ENCODE results near the gene AUH.
A peak's percentile ranks its signal among the peaks of the same experiment; 100 is the strongest.
"Not testable (repeated sequence)": the region's sequence is repeated elsewhere in the genome, so short reads cannot be mapped to it uniquely, and the experiment has no call there.

The AUH gene, protein sequence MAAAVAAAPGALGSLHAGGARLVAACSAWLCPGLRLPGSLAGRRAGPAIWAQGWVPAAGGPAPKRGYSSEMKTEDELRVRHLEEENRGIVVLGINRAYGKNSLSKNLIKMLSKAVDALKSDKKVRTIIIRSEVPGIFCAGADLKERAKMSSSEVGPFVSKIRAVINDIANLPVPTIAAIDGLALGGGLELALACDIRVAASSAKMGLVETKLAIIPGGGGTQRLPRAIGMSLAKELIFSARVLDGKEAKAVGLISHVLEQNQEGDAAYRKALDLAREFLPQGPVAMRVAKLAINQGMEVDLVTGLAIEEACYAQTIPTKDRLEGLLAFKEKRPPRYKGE

DNA sequence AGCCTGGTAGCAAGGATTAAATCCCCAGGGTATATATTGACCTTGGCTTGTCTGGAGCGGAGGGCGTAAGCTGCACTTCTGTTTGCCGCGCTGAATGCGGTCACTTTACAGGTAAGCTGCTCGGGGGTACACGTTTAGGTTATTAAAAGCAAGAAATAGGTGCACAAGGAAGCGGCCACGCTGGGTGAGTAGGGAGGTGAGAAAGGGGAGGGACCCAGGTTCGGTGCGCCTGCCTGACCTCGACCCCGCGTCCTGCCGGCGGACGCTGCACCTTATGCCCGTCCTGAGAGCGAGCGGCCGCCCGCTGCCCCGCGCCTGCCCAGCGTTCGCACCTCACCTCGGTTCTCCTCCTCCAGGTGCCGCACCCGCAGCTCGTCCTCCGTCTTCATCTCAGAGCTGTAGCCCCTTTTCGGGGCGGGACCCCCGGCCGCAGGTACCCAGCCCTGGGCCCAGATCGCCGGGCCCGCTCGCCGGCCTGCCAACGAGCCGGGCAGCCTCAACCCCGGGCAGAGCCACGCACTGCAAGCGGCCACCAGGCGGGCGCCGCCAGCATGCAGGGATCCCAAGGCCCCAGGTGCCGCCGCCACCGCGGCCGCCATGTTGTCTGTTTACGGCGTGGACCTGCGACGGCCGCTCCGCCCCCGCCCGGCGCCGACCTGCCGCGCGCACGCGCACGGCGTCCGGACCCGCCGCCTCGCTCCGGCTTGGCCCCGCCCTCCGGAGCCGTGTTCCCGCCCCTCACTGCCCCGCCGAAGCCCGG, at the start of gene AUH:
AUH (minus strand) TSS at position 628 of the 760 bp plus-strand sequence; CDS start at position 599, 29 bp downstream.
- peak; percentile 63 for DNase-seq

DNA sequence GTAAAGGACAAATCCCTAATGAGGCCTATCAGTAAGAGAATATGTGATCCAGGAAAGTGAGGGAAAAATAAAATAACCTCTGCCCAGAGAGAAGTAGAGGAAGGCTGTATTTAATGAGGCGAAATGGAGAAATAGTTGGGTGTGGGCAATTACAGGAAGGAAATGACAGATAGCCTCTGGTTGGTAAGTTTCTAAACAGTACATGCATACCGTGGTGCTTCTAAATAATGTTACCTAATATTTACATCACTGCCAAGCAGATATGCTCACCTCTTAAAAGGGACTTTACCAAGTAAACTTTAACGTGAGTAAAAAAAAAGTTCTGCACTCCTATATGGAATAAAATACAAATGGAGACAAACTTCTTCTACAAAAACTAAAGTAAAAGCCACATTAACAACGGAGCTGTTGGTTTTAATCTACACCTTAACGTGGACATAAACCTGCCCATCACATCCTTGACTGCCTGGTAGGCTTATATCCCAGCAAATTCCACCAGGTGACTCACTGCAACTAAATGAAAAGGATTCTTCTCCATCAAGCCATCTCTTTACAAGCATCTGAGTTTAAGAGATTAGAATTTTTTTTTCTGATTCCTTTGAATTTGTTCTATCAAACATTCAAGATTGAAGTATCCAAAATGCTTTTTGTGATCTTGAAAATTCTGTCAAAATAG, 49.5 kb upstream of the AUH start:
- peak; percentile 66 for DNase-seq

DNA sequence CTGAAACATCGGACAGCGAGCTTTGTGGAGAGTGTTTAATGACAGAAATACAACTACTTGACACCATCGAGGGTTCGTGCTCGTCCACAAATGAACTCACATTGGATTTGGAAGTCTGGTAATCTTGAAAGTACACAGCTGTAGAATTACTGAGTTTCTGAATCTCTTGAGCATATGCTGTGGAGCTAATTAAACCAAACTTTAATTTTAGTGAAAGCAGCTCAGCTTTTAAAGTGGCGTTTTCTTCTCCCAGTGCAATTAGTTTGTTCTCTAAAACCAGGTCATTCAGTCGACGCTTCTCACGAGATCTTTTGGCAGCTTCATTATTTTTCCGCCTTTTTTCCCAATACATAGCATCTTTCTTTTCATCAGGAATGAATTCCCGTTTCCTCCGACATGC, 48.4 kb upstream of the AUH start:
- DNase-seq: no peak

DNA sequence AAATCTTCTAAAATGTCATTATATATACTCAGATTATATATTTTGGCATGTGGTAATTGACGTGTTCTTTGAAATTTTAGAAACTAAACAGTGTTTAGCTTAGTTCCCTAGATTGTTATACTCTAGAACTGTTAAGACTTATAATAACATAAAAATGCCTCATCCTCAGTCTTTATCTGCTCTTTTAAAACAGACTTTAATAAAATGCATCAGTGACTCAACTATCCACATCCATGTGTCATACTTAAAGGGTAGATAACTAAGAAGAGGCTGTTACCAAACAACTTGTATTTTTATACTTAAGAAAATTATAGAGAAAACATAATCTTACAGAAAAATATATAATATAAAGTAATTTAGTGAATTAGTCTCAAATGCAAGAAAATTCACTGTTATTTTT, 46.8 kb upstream of the AUH start:
- peak; percentile 16 for DNase-seq

DNA sequence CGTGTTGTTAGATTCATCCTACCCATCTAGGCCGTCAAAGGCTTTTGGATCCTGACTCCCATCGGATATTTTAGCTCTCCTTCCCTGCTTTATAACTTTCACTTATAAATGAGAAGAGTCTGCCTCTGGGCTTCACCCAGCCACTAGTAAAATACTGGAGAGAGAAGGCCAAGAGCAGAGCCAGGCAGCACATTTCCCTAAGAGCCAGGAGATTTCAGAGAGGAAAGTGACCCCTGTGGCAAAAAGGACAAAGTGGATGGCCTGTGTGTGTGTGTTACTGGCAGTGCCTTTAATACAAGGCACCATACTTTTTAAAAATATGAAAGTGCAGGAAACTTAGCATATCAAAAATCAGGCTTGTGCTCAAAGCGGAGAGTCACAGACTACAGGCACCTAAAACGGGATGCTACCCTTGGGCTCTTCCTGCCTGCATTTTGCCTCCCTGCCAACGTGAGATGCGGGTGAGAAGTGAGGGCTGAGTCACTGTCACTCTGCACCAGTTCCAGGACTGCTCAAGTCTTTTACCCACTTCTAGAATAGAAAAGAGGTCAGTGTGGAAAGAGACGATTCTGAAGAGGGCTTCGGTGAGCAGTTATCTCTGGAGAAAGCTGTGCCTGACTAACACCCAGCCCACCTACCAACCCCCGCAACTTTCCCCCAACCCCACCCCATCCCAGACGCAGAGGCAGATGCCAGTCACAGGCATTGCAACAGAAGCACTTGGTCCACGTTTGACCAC, 46.0 kb upstream of the AUH start:
- no peak for DNase-seq

DNA sequence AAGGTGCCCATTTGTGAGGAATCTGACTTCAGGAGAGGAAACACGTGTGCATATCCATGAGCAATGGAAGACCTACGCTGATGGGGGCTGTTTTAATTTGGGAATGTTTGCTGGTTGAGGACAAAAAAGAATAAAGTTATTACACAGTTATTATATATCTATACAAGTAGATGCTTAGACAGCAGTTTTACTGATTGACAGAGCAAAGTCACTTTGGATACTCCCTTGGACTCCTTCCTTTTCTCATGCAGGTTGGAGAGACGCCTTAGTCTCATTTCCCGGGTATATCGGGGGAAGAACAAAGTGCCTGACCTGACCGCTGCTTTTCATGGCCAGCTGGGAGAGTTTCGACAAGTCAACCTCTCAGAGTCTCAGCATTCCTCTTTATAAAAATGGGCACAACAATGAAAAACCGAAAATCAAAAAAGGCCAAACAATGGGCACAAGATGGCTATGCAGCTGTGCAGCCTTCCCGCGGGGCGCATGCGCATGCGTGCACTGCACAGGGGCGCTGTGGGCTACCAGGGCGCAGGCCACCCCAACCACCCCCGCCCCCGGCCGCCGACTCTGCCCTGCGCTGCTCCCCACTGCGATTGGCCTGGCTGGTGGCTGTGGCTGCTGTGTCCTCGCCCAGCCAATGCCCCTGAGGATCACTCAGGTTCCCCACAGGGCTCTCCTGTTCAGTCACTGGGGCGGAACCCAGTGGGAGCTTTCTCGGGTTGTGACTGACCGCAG, 43.8 kb upstream of the AUH start:
- no peak for DNase-seq

DNA sequence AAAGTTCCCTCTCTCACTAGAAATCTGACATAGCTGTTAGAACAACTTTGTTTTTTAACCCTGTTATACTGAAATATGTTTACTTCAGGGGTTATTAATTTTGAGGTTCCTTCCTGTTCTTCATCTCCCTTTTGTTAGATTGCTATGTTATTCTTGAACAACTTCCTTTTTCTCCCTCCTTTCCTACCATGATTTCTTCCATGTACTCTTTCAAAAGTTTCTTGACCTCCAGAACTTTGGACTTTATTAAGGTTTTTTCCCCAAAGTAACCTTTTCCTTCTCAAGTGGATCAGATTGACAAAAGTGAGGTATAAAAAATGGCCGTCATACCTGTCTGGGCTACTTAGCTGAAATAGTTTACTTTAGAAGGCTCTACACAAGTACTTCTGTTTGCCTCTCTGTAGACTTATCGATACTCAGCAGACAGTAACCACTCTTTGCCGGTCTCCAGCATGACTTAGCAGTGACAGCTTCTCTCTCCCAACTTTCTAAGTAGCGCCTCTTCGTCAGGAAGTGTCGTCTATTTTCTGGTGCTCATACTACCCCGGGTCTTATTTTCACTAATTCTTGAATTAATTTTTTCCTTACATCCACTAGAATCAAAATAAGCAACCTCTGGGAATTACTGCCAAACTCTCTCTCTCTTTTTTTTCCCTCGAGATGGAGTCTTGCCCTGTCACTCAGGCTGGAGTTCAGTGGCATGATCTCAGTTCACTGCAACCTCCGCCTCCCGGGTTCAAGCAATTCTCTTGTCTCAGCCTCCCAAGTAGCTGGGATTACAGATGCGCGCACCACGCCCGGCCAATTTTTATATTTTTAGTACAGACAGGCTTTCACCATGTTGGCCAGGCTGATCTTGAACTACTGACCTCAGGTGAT, 42.2 kb upstream of the AUH start:
- DNase-seq: no peak

DNA sequence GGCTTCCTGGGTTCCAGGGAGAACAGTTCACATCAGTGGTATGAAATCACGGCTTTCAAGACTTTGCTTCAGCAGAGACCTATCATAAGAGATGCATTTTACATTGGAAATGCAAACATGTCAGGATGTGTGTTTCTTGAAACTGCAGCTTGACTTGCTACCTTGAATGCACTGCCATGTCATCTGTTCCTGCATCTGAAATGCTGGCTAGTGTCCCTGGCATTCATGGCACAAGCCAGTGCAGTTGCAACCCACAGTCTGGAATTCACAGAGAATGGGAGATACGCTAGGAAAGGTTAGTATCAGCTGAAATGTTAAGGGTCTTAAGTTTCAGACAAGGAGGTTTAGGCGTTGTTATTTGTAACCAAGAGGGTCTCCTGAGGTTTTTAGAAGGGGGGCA, 37.2 kb upstream of the AUH start:
- DNase-seq: no peak

DNA sequence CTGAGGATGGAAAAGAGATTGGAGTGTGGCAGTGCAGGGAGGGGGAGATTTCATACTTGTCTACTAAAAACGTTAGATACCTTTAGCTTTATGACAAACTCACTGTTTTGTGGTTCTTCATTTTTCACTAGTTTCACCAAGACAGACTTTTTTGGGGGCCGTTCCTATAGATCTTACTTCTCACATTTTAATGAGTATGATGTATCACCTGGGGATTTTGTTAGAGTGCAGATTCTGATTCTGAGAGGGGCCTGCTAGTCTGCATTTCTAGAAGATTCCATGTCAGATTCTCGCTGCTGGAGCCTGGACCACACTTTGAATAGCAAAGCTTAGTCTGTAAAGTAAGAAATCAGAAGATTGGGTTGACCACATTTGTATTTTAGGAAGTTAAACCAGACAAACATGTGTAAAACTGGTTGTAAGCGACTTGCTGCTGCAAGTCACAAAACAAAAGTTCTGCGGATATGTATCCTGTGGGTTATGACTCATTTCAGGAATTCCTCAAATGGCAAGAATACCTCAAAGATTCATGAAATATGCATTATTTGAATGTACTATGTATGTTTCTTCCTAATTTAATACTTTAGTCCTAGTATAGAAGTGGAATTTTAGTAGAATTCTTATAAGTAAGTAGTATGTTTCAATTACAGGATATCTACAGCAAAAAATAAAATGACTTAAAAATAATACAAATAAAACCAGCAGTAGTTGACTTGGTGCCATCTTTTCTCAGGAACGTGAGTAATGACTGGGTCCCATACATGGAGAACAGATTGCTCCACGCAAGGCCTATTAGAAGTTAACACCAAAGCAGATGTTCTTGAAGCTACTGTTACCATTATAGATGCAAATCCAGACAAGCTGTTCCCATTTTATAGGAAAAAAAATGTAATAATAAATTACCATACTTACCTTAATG, 34.1 kb upstream of the AUH start:
- peak; percentile 52 for DNase-seq

DNA sequence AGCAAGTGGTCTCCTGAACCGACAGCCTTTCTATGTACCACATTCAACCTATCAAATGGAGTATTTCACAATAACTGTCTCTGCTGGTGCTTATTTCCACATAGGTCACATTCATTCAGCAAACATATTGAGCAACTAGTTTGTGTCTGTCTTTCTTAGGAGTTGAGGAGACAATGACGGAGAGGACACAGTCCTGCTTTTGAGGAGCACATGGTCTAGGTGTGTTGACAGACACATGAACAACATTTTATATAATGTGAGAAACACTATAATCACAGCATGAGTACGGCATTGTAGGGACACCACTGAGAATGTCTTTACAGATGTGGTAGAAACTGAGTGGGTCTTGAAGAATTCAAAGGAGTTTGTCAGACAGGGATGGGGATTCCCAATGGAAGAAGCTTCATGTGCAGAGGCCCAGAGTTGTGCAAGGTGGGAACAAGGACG, 33.4 kb upstream of the AUH start:
- DNase-seq: no peak

DNA sequence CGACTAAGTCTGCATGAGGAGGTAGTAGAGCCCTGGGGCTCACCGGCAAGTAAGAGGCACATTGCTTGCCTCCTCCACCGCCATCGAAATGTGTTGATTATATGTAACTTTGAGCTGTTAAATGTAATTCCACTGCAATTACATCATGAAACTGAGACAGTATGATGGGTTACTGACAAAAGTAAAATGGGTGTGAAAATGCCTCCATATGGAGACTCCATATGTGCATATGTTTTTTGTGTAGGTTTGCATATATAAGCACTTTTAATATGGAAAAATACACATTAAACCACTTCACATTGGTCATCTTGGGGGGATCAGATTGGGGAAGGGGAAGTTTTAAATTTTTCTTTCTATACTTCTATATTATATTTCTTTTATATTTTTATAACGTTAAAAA, 32.1 kb upstream of the AUH start:
- DNase-seq: no peak

DNA sequence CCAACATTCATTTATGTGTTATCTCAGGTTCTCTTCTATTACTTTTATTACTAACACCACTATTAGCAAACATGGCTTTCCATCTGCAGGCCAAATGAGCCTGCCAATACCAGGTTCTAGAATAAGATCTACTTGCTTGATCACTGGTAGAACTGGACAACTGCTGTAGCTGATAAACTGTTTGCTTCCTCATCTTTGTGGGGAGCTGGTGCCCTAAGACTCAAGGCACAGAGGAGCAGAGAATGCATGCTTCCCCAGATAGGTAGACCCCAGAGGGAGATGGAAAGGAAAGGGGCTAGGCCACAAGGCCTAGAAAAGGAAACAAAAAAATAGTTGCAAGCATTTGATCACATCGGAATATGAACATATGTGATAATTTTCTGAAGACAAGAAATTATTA, 30.7 kb upstream of the AUH start:
- DNase-seq: no peak

DNA sequence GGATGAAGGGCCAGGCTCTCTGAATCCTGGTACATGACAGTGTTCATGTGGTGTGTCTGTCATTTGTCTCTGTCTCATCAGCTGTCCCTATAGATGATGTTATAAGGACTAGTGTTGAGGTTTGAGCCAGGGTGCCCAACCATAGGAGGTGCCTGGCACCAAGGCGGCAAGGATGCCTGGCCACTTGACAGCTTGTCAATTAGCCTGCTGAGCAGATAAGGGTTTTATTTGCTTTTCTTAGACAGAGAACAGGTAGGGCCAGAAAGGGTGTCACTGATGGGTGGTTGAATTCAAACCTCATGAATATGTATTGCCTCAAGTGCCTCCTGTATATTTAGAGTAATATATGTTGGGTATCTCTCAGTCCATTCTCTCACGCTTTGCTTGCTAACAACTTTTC, 30.1 kb upstream of the AUH start:
- DNase-seq: no peak

DNA sequence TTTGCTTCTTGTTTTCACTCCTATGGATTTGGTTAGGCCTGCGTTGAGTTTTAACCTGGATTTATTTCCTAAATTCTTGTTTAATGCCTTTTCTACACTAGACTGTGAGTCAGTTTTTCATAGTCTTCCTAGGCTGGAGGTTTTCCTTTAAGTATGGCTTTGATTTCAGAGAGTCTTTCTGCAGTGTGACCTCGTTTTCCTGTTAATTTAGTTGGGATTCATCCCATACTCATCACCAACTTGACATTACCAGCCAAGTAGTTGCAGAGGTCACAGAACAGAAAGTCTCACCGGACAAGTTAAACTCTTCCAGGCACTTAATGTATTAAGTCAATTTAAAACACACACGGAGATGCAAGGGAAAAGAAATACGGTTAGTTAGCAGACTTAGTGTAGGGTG, 29.7 kb upstream of the AUH start:
- no peak for DNase-seq

DNA sequence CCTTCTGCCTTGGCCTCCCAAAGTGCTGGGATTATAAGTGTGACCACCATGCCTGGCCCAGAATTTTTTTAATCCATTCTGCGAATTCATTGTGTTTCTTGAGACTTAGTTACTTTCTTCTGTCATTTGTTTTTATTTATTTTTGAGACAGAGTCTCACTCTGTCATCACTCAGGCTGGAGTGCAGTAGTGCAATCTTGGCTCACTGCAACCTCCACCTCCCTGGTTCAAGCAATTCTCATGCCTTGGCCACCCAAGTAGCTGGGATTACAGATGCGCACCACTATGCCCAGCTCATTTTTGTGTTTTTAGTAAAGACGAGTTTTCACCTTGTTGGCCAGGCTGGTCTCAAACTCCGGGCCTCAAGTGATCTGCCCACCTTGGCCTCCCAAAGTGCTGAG, 28.0 kb upstream of the AUH start:
- DNase-seq: not testable (repeated sequence)

DNA sequence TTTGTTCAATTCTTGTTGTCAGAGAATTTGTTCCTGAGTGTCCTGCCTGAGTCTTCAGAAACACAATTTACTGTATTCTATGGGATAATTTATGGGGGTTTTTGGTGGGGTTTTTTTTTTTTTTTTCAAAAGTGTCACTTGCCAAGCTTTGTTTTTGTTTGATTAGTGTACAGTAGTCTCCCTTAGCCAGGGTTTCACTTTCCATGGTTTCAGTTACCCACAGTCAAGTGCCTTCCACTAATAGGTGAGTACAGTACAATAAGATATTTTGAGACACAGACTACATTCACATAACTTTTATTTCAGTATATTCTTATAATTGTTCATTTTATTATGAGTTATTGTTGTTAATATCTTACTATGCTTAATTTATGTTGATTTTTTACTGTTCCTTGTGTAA, 25.0 kb upstream of the AUH start:
- DNase-seq: no peak

DNA sequence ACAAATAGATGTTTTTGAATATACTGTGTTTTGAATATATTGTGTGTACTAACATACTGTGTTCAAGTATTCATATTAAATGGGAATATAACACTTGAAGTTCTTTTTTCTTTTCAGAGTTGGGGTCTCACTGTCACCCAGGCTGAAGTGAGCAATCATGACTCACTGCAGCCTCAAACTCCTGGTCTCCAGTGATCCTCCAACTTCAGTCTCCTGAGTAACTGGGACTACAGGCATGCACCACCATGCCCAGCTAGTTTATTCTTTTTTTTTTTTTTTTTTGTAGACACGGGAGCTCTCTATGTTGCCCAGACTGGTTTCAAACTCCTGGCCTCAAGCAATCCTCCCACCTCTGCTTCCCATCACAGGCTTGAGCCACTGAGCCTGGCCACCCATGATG, 23.2 kb upstream of the AUH start:
- DNase-seq: no peak

DNA sequence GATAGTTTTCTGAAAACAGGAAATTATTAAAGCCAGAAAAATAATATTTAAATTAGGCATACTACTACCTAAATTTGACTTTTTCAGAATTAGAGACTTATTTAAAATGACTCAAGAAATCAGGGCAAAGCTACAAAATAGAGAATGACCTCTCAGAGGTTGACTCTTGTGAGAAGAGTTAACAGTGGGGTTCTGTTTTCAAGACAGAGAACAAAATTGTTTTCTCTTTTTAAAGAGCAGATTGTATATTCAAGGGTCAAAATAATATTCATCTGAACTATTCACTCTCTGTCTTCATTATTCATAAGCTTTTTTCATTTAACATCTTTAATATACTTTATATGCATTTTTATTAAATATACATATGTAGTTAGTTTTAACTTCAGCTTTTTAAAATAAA, 21.9 kb upstream of the AUH start:
- DNase-seq: no peak

DNA sequence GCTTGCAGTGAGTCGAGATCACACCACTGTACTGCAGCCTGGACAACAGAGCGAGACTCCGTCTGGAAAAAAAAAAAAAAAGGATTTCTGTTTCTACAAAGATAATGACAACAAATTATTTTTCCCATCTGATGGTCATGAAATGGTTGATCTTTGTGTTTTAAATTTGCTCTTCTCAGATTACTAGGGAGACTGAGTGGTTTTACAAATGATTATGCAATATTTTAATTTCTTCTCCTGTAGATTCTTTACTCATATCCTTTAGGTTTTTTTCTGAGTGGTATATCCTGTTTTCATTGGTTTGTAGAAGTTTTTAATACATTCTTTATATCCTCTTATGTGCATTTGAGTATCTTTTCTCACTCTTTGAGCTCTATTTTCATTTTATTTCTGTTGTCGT, 20.6 kb upstream of the AUH start:
- no peak for DNase-seq

DNA sequence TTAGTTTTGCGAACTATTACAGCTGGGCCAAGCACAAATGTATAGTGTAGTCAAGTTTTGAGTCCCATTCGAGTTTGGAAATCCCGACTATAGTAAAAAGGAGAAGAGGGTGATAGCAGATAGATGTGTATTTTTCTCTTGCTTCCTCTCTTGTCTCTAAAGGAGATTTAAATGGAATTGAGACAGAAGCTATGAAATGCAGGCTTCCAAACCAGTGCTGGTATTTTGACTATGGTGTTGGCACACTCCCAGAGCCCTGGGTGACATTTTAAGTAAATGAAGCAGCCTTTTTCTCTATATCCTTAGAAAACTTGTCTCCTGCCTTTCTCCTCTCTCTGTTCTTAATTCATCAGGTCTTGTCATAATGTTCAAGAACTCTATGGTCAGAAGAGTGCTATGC, 17.7 kb upstream of the AUH start:
- DNase-seq: no peak

All from NCI-H226 (cell line).